Prostate gland (tissue), 2 donors: ENCODE data around the gene WBP11. TPM values are rescaled to one million over a fixed set of nuclear protein-coding genes. Genes with fewer than 3 reads are reported as not detected.

Experiments
- DNase-seq: peaks from one replicate; pipeline ENCODE4 v3.0.0-alpha.2; 2019; ENCODE audit warnings: low spot score
- H3K27ac ChIP-seq, 2 donors: fragments of 200-600 bp; sonication (generic); 2 replicates each; pipeline ENCODE4 v1.5.1; 2017 to 2019
- H3K27me3 ChIP-seq: fragments of 200-600 bp; sonication (generic); replicated peaks from 2 replicates; pipeline ENCODE4 v1.5.1; 2019; ENCODE audit not compliant: insufficient read depth
- H3K36me3 ChIP-seq, 2 donors: fragments of 200-600 bp; sonication (generic); 1 replicate in 1 of 2; 2 replicates in 1 of 2; pipeline versions ENCODE4 v1.5.1 to v1.8.1; 2017 to 2019
- H3K4me1 ChIP-seq: fragments of 200-600 bp; sonication (generic); replicated peaks from 2 replicates; pipeline ENCODE4 v1.5.1; 2019
- H3K4me3 ChIP-seq, 2 donors: fragments of 200-600 bp; sonication (generic); 2 replicates each; pipeline ENCODE4 v1.5.1; 2017 to 2019
- H3K9me3 ChIP-seq: fragments of 200-600 bp; sonication (generic); 2 replicates; pipeline ENCODE4 v1.5.1; 2017
- CTCF ChIP-seq, 4 experiments: fragments of 200-600 bp in 2 of 4; fragments of 450-650 bp in 2 of 4; sonication (generic) in 2 of 4; IDR thresholded peaks; 1 replicate in 3 of 4; 2 replicates in 1 of 4; pipeline ENCODE4 v1.5.1; 2016 to 2019; ENCODE audit warnings: antibody characterized with exemption in 4 of 4, mild to moderate bottlenecking in 2 of 4, moderate library complexity in 2 of 4
- POLR2A ChIP-seq: fragments of 450-650 bp; IDR thresholded peaks from one replicate; pipeline ENCODE4 v1.6.1; 2016; ENCODE audit warnings: antibody characterized with exemption, mild to moderate bottlenecking
- POLR2AphosphoS5 ChIP-seq: sonication (generic); formaldehyde crosslinking; IDR thresholded peaks from one replicate; pipeline ENCODE4 v1.6.1; 2017; ENCODE audit warnings: antibody characterized with exemption
- WGBS: methylation state at CpG from one replicate; pipeline ENCODE4 v1.1.5; 2018; 5-methylcytosine and 5-hydroxymethylcytosine counted together
- intact Hi-C: fragments of 100-400 bp; cut with DNase I; formaldehyde crosslinking; loops from one replicate; pipeline ENCODE4 v1.14.2; 2022
- total RNA-seq, 2 donors: library from RNA; depleted of rRNA; stranded (reverse); fragments of >200 nt; gene quantifications; one replicate each; pipeline ENCODE4 v1.1.0, GENCODE V29; 2016

The WBP11 gene
- total RNA-seq, 2 donors from 2014 or later: 29.6 to 29.8 TPM

GRCh38 chr12:14776236-14776961, 26.9 kb downstream of the WBP11 start:
- Histone ChIP-seq H3K9me3 (no peaks in the 10 kb centered on the region), H3K27ac (peak overlapping the region; percentile 93 to 95), H3K36me3 (no peaks in the 10 kb centered on the region), H3K4me1 (no peaks in the 10 kb centered on the region), H3K27me3 (no peaks in the 10 kb centered on the region), H3K4me3 (peak overlapping the region; percentile 84 to 88)
- TF ChIP-seq POLR2AphosphoS5 (no peak), CTCF (IDR thresholded peaks at IDR 0.05) (peak in 2 of 4 experiments; percentile 21 to 52)
- no peak for DNase-seq
- WGBS: 40% methylated on average over 5 of the region's 5 CpGs
- intact Hi-C loops: loop anchor here (10.0 kb wide), 1 partner anchor 1008 kb away; the partner anchor contains the start of gene EPS8

- Histone ChIP-seq H3K27ac (peak overlapping the region; percentile 93 to 95), H3K9me3 (no peaks in the 10 kb centered on the region), H3K4me3 (peak overlapping the region; percentile 84 to 88), H3K36me3 (no peaks in the 10 kb centered on the region), H3K4me1 (no peaks in the 10 kb centered on the region), H3K27me3 (no peaks in the 10 kb centered on the region)
- 25% methylated on average over 1 of the region's 1 CpG for WGBS
- DNase-seq: no peak
- intact Hi-C loops: loop anchor here (10.0 kb wide), 1 partner anchor 1009 kb away; the partner anchor contains the start of gene EPS8
- TF ChIP-seq POLR2A: no peak
- TF ChIP-seq POLR2AphosphoS5: no peak
- no peak for TF ChIP-seq CTCF (IDR thresholded peaks at IDR 0.05)
Observed at GRCh38 chr12:14775636-14775980, 27.7 kb downstream of the WBP11 start.

- Histone ChIP-seq H3K4me1 (no peaks in the 10 kb centered on the region), H3K27me3 (no peaks in the 10 kb centered on the region), H3K4me3 (peak overlapping the region; percentile 84 to 88), H3K9me3 (no peaks in the 10 kb centered on the region), H3K27ac (peak overlapping the region; percentile 93 to 95), H3K36me3 (no peaks in the 10 kb centered on the region)
- intact Hi-C loops: loop anchor here (10.0 kb wide), 1 partner anchor 1010 kb away; the partner anchor contains the start of gene EPS8
- WGBS: 2% methylated on average over 34 of the region's 34 CpGs
- DNase-seq: peak; percentile 53
- TF ChIP-seq CTCF (IDR thresholded peaks at IDR 0.05) (peak in 1 of 4 experiments; percentile 3), POLR2AphosphoS5 (peak; percentile 63), POLR2A (no peak)
Observed at GRCh38 chr12:14774906-14775635, 28.2 kb downstream of the WBP11 start.

GRCh38 chr12:14774074-14774905, 29.0 kb downstream of the WBP11 start:
- intact Hi-C loops: loop anchor here (10.0 kb wide), 1 partner anchor 1011 kb away; the partner anchor contains the start of gene EPS8
- 1% methylated on average over 67 of the region's 67 CpGs for WGBS
- no peaks in the 10 kb centered on the region for H3K4me1 ChIP-seq
- H3K9me3 ChIP-seq: no peaks in the 10 kb centered on the region
- TF ChIP-seq CTCF (IDR thresholded peaks at IDR 0.05) (peak in 2 of 4 experiments; percentile 13 to 16), POLR2A (peak; percentile 97), POLR2AphosphoS5 (peak; percentile 99)
- H3K27me3 ChIP-seq: no peaks in the 10 kb centered on the region
- peak overlapping the region; percentile 84 to 88 for H3K4me3 ChIP-seq
- peak; percentile 99 for DNase-seq
- H3K27ac ChIP-seq: peak overlapping the region; percentile 93 to 95
- no peaks in the 10 kb centered on the region for H3K36me3 ChIP-seq
